GM11168 (cell line): ENCODE data around the gene MASP1.
"Not testable (repeated sequence)": the region's sequence is repeated elsewhere in the genome, so short reads cannot be mapped to it uniquely, and the experiment has no call there.

ENCODE experiments used
- in situ Hi-C: fragments of 300-500 bp; cut with MboI; formaldehyde crosslinking; loops from one replicate; pipeline ENCODE4 v1.12.0; 2022; ENCODE audit warnings: low sequenced_read_pairs; ENCODE audit not compliant: unreplicated experiment

Gene MASP1

DNA sequence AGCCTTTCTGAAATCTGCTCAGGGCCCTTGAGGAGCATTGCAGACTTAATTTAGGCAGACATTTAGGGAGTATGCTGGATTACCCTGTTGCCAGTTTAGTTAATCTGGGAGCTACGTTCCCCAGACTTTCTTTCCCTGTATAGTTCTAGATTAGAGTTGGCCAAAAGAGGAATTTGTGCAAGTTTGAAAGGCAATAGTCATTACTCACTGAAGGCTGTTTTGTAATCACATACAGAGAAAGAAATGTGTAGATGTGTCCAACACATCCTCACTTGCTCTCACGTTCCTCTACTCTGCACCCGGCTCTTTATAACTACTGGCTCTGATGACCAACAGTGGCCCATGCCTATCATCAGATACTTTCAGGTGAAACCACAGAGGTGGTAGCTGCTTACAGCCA, 24.2 kb downstream of the MASP1 start:
- in situ Hi-C loops = no loop called here

DNA sequence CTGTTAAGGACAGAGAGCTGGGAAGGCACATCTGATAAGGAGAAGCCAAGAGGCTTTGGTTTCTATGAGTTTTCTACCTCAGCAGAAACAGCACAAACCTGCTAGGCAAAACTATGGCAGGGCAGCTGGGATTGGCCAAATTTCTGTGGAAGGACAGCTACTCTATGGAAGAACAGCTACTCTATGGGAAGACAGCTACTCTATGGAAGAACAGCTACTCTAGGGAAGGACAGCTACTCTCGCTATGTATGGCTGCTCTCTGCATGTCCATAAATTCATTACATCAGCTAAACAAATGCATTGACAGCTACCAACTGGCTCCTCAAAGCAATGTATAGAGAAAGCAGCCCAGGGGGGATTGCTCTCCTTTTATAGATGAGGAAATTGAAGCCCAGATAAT, 24.8 kb downstream of the MASP1 start:
- in situ Hi-C loops = no loop called here

DNA sequence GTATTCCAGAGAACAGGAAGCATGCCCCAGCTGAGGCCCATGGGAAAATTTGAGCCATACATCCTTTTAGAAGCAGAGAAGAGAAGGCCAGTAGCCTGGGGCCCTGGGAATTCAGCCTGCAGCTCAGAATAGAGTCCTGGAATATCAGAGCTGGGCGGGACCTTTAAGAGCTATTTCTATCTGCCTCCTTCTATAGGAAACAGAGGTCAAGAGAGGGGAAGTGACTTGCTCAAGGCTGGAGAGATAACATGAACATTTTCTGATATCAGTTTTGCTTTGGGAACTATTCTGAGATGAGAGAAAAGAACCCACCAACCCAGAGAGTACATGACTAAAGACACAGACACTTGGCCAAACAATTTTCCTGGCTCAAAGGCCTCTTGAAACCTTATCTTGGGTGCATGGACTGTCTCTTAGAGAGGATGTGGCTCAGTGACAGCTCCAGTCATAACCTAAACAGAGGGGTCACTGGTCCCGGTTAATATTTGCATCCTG, 26.0 kb downstream of the MASP1 start:
- in situ Hi-C loops = no loop called here

GRCh38 chr3:187264911-187265310, 26.6 kb downstream of the MASP1 start:
- in situ Hi-C loops = no loop called here

DNA sequence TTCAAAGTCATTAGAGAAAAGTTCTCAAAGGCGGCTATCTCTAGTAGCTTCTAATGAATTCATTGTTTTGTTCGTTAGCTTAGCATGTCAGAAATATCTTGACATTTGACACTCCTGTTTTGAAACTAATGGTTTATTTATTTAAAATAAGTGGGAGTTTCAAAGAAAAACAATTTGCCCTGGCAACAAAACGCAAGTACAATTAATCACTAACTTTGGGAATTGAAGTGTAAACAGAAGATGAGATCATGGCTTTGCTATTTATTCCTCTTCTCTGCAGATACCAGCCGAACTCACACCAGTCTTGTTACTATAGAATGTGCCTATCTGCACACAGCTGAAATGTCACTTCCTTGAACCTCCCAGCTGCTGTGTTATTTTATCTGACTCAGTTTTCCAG, 27.5 kb downstream of the MASP1 start:
- in situ Hi-C loops = no loop called here

GRCh38 chr3:187263270-187263669, 28.3 kb downstream of the MASP1 start:
- in situ Hi-C loops = no loop called here

DNA sequence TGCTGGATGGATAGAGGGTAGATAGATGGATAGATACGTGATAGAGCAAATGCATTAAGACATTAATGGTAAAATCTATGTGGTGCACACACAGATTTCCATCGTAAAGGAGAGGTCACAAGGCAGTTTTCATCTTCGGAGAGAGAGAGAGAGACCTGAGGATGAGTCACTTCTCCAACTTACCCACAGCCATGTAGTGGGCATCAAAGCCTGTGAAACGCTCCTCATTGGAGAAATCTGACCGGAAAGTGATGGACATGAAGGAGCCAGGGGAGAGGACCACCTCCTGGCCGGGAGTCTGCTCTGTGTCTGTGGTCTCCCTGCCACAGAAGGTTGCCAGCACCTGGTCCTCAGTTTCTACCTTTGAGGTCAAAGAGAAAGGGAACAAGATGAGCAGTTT, 29.2 kb downstream of the MASP1 start:
- in situ Hi-C loops = no loop called here

DNA sequence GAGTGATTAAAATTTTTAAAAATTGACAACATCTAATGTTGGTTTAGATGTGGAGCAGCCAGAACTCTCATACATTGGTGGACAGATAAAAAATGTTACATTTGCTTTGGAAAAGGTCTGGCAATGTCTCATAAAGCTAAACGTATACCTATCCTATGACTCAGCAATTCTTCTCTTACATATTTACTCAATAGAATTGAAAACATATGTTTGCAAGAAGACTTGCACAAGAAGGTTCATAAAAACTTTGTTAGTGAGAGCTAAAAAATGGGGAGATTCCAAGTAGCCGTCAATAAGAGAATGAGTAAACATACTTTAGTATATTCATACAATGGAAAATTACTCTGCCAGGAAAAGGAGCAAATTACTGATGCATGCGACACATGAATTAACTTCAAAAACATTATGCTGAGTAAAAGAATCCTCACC, 30.0 kb downstream of the MASP1 start:
- in situ Hi-C loops = no loop called here

DNA sequence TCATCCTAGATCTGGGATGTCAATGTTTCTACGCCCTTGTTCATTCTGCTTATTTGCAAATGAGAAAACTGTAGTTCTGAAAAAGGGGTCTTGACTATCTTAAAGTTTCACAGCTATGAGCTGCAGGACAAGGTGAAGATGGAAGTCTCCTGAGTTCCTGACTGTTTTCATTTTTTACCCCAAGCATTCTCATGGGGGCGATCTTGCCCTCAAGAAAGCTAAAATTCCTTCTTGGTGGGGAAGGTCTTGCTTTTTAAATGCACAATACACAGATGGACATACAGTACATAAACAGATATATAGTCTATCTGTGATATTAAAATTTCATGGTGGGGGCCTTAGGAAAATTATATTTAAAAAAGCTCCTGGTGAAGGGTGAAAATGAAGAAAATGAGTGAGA, 32.4 kb downstream of the MASP1 start:
- in situ Hi-C loops = no loop called here

GRCh38 chr3:187257992-187258692, 33.4 kb downstream of the MASP1 start:
- in situ Hi-C loops = no loop called here

- in situ Hi-C loops = no loop called here
Observed at GRCh38 chr3:187257471-187257870, 34.1 kb downstream of the MASP1 start.

DNA sequence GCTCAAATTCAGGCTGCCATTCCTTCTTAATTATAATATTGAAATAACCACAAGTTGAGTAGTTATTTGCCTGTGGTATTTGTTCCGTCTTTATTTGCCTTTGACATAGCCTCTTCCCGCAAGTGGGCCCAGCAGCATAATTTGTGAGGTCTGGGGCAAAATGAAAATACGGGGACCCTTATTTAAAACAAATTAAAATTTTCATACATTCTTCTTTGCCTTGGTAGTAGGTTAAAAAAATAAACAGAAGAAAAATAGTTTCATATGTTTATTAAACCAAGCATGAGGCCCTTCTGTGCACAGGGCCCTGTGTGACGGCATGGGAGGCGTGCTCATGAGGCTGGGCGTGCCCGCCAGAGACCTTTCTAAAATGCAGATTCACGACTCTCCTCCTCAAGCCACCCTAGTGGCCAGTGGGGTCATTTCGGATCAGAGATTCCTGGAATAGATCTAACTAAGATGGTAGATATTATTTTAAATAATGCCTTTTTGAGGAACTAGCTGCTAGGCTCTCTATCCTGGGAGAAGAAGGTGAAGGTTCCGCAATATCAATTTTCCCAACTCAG, 35.4 kb downstream of the MASP1 start:
- in situ Hi-C loops = no loop called here

DNA sequence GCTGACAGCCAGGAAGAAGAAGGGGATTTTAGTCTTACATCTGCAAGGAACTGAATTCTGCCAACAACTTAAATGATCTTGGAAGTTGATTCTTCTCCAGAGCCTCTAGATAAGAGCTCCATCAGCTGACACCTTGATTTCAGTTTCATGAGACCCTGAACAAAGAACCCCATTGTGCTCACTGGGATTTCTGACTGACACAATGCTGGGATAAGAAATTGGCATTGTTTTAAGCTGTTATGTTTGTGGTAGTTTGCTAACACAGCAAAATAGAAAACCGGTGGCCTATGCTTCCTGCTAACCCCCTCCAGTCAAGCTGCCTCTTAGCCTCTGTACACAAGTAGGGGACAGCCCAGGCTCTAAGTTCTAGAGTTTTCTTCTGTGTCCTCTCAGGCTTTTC, 36.2 kb downstream of the MASP1 start:
- in situ Hi-C loops = no loop called here

GRCh38 chr3:187252311-187252710, 39.2 kb downstream of the MASP1 start:
- in situ Hi-C loops = no loop called here

GRCh38 chr3:187251599-187251998, 39.9 kb downstream of the MASP1 start:
- in situ Hi-C loops = no loop called here

DNA sequence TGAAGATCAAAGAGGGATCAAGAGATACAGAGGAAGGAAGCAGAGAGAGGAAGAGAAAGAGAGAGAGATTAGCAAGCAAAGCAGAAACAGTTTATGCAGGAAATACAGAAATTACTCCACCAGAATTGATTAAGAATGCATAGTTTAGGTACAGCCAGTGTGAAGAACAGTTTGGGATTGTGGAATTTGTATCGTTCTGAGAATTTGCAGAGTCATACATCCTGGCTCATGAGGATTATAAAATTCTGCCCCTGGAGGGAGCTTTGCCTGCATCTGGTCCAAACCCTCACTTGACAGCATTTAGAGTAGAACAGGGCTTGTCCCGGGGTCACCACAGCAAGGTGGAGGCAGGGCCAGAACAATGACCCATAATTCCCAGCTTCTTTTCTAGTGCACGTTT, 44.1 kb downstream of the MASP1 start:
- in situ Hi-C loops = no loop called here

- in situ Hi-C loops = no loop called here
Observed at GRCh38 chr3:187243933-187244524, 47.5 kb downstream of the MASP1 start.

DNA sequence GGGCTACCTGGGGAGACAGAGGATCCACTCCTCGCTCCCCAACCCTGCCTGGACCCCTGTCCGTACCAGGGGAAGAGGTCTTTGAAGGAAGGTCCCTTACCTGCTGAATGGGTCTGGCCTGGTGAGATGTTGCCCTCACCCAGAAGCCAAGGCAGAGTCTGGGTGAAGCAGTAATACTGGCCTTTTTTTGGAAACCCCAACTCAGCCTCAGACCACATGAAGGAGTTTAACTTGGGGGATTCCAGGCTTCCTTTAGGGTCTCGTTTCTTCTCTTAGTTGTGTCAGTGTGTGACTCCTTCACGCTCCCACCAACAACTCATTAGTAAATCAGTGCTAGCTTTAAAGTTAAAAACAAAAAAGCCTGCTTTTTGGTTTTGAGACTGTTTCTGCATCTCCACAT, 48.6 kb downstream of the MASP1 start:
- in situ Hi-C loops = no loop called here

DNA sequence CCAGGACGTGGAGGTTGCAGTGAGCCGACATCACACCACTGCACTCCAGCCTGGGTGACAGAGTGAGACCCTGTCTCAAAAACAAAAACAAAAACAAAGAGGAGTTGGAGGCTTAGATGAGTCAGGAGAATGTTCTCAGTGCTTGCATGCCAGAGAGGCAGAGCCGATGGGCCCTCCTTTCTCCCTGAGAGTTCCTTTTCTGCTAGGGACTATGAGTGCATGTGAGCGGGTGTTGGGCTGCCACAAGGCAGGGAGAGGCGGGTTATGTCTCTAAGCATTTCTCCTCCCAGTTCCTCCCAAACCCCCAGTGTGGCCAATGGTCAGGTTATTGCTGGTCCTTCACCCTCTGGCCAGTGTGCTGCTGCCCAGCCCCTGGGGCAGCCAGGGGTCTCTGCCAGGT, 49.1 kb downstream of the MASP1 start:
- in situ Hi-C loops = no loop called here

DNA sequence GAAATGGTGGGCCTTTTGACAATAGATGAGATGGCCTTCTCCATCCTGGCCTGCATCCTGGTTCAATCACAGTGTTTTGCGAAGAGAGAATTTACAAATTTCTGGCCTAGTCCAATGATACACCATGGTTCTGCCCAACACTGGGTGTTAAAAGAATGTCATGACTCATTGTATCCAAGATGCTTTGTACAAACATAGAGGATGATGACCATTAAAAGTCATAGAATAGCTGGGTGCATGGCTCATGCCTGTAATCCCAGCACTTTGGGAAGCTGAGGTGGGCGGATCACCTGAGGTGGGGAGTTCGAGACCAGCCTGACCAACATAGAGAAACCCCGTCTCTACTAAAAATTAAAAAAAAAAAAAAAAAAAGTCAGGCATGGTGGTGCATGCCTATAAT, 52.7 kb downstream of the MASP1 start:
- in situ Hi-C loops = not testable (repeated sequence)

GRCh38 chr3:187238239-187238638, 53.3 kb downstream of the MASP1 start:
- in situ Hi-C loops = no loop called here

- in situ Hi-C loops = no loop called here
Observed at GRCh38 chr3:187237741-187238140, 53.8 kb downstream of the MASP1 start.
